CD14-positive monocyte (primary cell): Measurements from ENCODE around the gene TFG. TPM values are rescaled to one million over a fixed set of nuclear protein-coding genes. Genes with fewer than 3 reads are reported as not detected.

Experiments
- DNase-seq, 3 donors: peaks; one replicate each; pipeline ENCODE4 v3.0.0-alpha.2; 2011 to 2022
- H2AFZ ChIP-seq: 2 replicates; pipeline ENCODE4 v1.6.0; 2012; ENCODE audit warnings: mild to moderate bottlenecking, low read depth, low read length, inconsistent platforms; ENCODE audit not compliant: insufficient read depth, poor library complexity, severe bottlenecking
- H3K27ac ChIP-seq, 2 donors: 1 replicate in 1 of 2; 2 replicates in 1 of 2; pipeline ENCODE4 v1.5.1; 2012 to 2013; ENCODE audit warnings: low read length in 2 of 2, control low read depth in 1 of 2, inconsistent platforms in 1 of 2, low read depth in 1 of 2, mild to moderate bottlenecking in 1 of 2
- H3K27me3 ChIP-seq, 2 donors: one replicate each; pipeline versions ENCODE4 v1.6.0 to v1.6.1; 2011 to 2013; ENCODE audit warnings: low read length in 2 of 2; ENCODE audit not compliant: control insufficient read depth in 2 of 2, insufficient read depth in 2 of 2
- H3K36me3 ChIP-seq, 2 donors: replicated peaks in 1 of 2; 1 replicate in 1 of 2; 2 replicates in 1 of 2; pipeline versions ENCODE4 v1.5.1 to v1.6.1; 2012 to 2013; ENCODE audit warnings: low read length in 2 of 2, control low read depth in 1 of 2, inconsistent platforms in 1 of 2, mild to moderate bottlenecking in 1 of 2; ENCODE audit not compliant: insufficient read depth in 2 of 2, control insufficient read depth in 1 of 2
- H3K4me1 ChIP-seq, 2 donors: 1 replicate in 1 of 2; 2 replicates in 1 of 2; pipeline versions ENCODE4 v1.5.1 to v1.6.1; 2012 to 2013; ENCODE audit warnings: low read length in 2 of 2, control low read depth in 1 of 2, inconsistent platforms in 1 of 2, mild to moderate bottlenecking in 1 of 2, moderate library complexity in 1 of 2; ENCODE audit not compliant: insufficient read depth in 2 of 2, control insufficient read depth in 1 of 2
- H3K4me2 ChIP-seq: replicated peaks from 2 replicates; pipeline ENCODE3; 2012; ENCODE audit warnings: low read length, moderate library complexity, mild to moderate bottlenecking; ENCODE audit not compliant: poor library complexity, severe bottlenecking; ENCODE audit errors: extremely low read depth
- H3K4me3 ChIP-seq, 3 experiments: fragments of 200-600 bp in 1 of 3; sonication (generic) in 1 of 3; replicated peaks in 1 of 3; 1 replicate in 2 of 3; 2 replicates in 1 of 3; pipeline ENCODE4 v1.5.1; 2011 to 2013; ENCODE audit warnings: low read length in 3 of 3, mild to moderate bottlenecking in 3 of 3, control low read depth in 2 of 3, low read depth in 2 of 3, inconsistent platforms in 1 of 3, moderate library complexity in 1 of 3
- H3K79me2 ChIP-seq: 2 replicates; pipeline ENCODE4 v1.6.0; 2012; ENCODE audit warnings: mild to moderate bottlenecking, control low read depth, inconsistent platforms, low read length, moderate library complexity; ENCODE audit not compliant: insufficient read depth
- H3K9ac ChIP-seq: 2 replicates; pipeline ENCODE4 v1.6.0; 2017; ENCODE audit warnings: low read length, mild to moderate bottlenecking; ENCODE audit not compliant: insufficient read depth, poor library complexity, severe bottlenecking
- H3K9me3 ChIP-seq, 2 donors: replicated peaks in 1 of 2; 1 replicate in 1 of 2; 2 replicates in 1 of 2; pipeline versions ENCODE4 v1.5.1 to v1.6.1; 2012 to 2013; ENCODE audit warnings: low read length in 2 of 2, control low read depth in 1 of 2; ENCODE audit not compliant: control insufficient read depth in 1 of 2, insufficient read depth in 1 of 2
- H4K20me1 ChIP-seq: 2 replicates; pipeline ENCODE4 v1.6.0; 2012; ENCODE audit warnings: mild to moderate bottlenecking, low read length, control low read depth, moderate library complexity; ENCODE audit not compliant: insufficient read depth
- H3K27ac Mint-ChIP-seq, 7 donors: one replicate each; pipeline ENCODE4 v1.8.0; 2020; ENCODE audit warnings: mild to moderate bottlenecking in 7 of 7, mixed read lengths in 7 of 7, moderate library complexity in 6 of 7, inconsistent platforms in 2 of 7
- H3K27me3 Mint-ChIP-seq, 3 donors: one replicate each; pipeline ENCODE4 v1.8.0; 2021 to 2022; ENCODE audit warnings: low read depth in 3 of 3, mild to moderate bottlenecking in 3 of 3, mixed read lengths in 3 of 3, moderate library complexity in 3 of 3, inconsistent platforms in 1 of 3
- H3K36me3 Mint-ChIP-seq, 2 donors: one replicate each; pipeline ENCODE4 v1.8.0; 2020; ENCODE audit warnings: mixed read lengths in 2 of 2, inconsistent platforms in 1 of 2, mild to moderate bottlenecking in 1 of 2
- H3K4me1 Mint-ChIP-seq: one replicate; pipeline ENCODE4 v1.8.0; 2020; ENCODE audit warnings: mild to moderate bottlenecking, mixed read lengths
- H3K4me3 Mint-ChIP-seq, 2 donors: one replicate each; pipeline ENCODE4 v1.8.0; 2020; ENCODE audit warnings: mild to moderate bottlenecking in 2 of 2, mixed read lengths in 2 of 2, moderate library complexity in 1 of 2
- H3K9me3 Mint-ChIP-seq, 7 donors: one replicate each; pipeline ENCODE4 v1.8.0; 2020 to 2022; ENCODE audit warnings: mixed read lengths in 7 of 7, mild to moderate bottlenecking in 6 of 7, moderate library complexity in 6 of 7, inconsistent platforms in 2 of 7
- WGBS: methylation state at CpG from one replicate; pipeline ENCODE4 v1.1.5; 2013; ENCODE audit warnings: missing lambda C conversion rate; ENCODE audit not compliant: insufficient coverage; 5-methylcytosine and 5-hydroxymethylcytosine counted together
- intact Hi-C, 2 donors: fragments of 100-400 bp; cut with micrococcal nuclease; formaldehyde crosslinking; loops; one replicate each; pipeline versions ENCODE4 v1.15.0 to v1.15.1; 2023
- polyA plus RNA-seq, 3 donors: library from polyadenylated mRNA; depleted of rRNA in 1 of 3; unstranded in 2 of 3; stranded (reverse) in 1 of 3; fragments of 300-500 nt in 2 of 3; fragments of >200 nt in 1 of 3; fragmentation: Illumina TruSeq in 2 of 3; gene quantifications; 1 replicate in 2 of 3; 2 replicates in 1 of 3; pipeline ENCODE4 v1.2.3, GENCODE V29; 2012 to 2021
- TF ChIP-seq, protein P1 (sequence below): fragments of 200-600 bp; IDR thresholded peaks from one replicate; pipeline ENCODE4 v1.8.0; 2022; ENCODE audit warnings: antibody characterized with exemption, mild to moderate bottlenecking

TFG gene
- polyA plus RNA-seq, 3 donors: 37.9 to 51.2 (median 44.8) TPM

GRCh38 chr3:100782348-100782747, 73.1 kb downstream of the TFG start:
- no peak overlapping the region for H3K4me3 Mint-ChIP-seq
- Histone ChIP-seq H3K9ac (no peak overlapping the region), H3K27ac (no peak overlapping the region), H3K4me3 (no peak overlapping the region), H3K27me3 (no peaks in the 10 kb centered on the region), H2AFZ (no peak overlapping the region), H3K79me2 (no peaks in the 10 kb centered on the region), H3K4me1 (no peaks in the 10 kb centered on the region), H3K4me2 (no peak overlapping the region), H4K20me1 (no peaks in the 10 kb centered on the region), H3K36me3 (no peaks in the 10 kb centered on the region), H3K9me3 (no peaks in the 10 kb centered on the region)
- H3K36me3 Mint-ChIP-seq: no peaks in the 10 kb centered on the region
- H3K4me1 Mint-ChIP-seq: no peaks in the 10 kb centered on the region
- TF ChIP-seq, protein P1, sequence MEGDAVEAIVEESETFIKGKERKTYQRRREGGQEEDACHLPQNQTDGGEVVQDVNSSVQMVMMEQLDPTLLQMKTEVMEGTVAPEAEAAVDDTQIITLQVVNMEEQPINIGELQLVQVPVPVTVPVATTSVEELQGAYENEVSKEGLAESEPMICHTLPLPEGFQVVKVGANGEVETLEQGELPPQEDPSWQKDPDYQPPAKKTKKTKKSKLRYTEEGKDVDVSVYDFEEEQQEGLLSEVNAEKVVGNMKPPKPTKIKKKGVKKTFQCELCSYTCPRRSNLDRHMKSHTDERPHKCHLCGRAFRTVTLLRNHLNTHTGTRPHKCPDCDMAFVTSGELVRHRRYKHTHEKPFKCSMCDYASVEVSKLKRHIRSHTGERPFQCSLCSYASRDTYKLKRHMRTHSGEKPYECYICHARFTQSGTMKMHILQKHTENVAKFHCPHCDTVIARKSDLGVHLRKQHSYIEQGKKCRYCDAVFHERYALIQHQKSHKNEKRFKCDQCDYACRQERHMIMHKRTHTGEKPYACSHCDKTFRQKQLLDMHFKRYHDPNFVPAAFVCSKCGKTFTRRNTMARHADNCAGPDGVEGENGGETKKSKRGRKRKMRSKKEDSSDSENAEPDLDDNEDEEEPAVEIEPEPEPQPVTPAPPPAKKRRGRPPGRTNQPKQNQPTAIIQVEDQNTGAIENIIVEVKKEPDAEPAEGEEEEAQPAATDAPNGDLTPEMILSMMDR: no peak
- H3K27ac Mint-ChIP-seq: no peak overlapping the region
- peaks cover 0 to 5% (median 1%) of the 10 kb centered on the region in 3 donors for H3K27me3 Mint-ChIP-seq
- no peak for DNase-seq
- 72% methylated on average over 2 of the region's 2 CpGs for WGBS
- peaks cover 2 to 12% (median 4%) of the 10 kb centered on the region in 7 donors for H3K9me3 Mint-ChIP-seq
- intact Hi-C loops: no loop called here

- DNase-seq: no peak
- H3K4me1 Mint-ChIP-seq: no peaks in the 10 kb centered on the region
- peaks cover 0 to 5% (median 1%) of the 10 kb centered on the region in 3 donors for H3K27me3 Mint-ChIP-seq
- H3K4me1 ChIP-seq: no peaks in the 10 kb centered on the region
- no peaks in the 10 kb centered on the region for H3K27me3 ChIP-seq
- no peak overlapping the region for H3K4me3 Mint-ChIP-seq
- H3K4me2 ChIP-seq: no peak overlapping the region
- H3K9me3 Mint-ChIP-seq: peaks cover 2 to 12% (median 4%) of the 10 kb centered on the region in 7 donors
- intact Hi-C loops: no loop called here
- H3K79me2 ChIP-seq: no peaks in the 10 kb centered on the region
- 100% methylated on average over 1 of the region's 3 CpGs for WGBS
- no peaks in the 10 kb centered on the region for H3K9me3 ChIP-seq
- H3K27ac Mint-ChIP-seq: no peak overlapping the region
- H3K4me3 ChIP-seq: no peak overlapping the region
- no peak overlapping the region for H2AFZ ChIP-seq
- no peaks in the 10 kb centered on the region for H3K36me3 ChIP-seq
- H3K9ac ChIP-seq: no peak overlapping the region
- no peak overlapping the region for H3K27ac ChIP-seq
- TF ChIP-seq, protein P1: no peak
- no peaks in the 10 kb centered on the region for H4K20me1 ChIP-seq
- no peaks in the 10 kb centered on the region for H3K36me3 Mint-ChIP-seq
Observed at GRCh38 chr3:100782906-100783305, 73.6 kb downstream of the TFG start.
